Calu3 (cell line): ENCODE results near the gene CIDEB. TPM values are rescaled to one million over a fixed set of nuclear protein-coding genes. Genes with fewer than 3 reads are reported as not detected.

ENCODE experiments used
- BruUV-seq: library from RNA; stranded (reverse); fragments of 400-500 nt; replicated peaks from 2 replicates; lab custom pipeline; 2021; lab: Mats Ljungman, UMichigan
- CTCF ChIA-PET: fragments of 300-600 bp; sonication (Branson Sonifier 250); formaldehyde crosslinking; loops from one replicate; lab custom pipeline; 2022; ENCODE audit warnings: antibody characterized with exemption; lab: Charles Lee
- DNase-seq: peaks from one replicate; pipeline ENCODE4 v3.0.0; 2022
- H3K27ac Mint-ChIP-seq: one replicate; pipeline ENCODE4 v1.8.0; 2022; ENCODE audit warnings: mixed read lengths; ENCODE audit not compliant: unreplicated experiment
- H3K27me3 Mint-ChIP-seq: one replicate; pipeline ENCODE4 v1.8.0; 2022; ENCODE audit warnings: mixed read lengths; ENCODE audit not compliant: unreplicated experiment
- H3K36me3 Mint-ChIP-seq: one replicate; pipeline ENCODE4 v1.8.0; 2022; ENCODE audit warnings: mild to moderate bottlenecking, moderate library complexity, mixed read lengths; ENCODE audit not compliant: insufficient read depth, unreplicated experiment
- H3K4me1 Mint-ChIP-seq: one replicate; pipeline ENCODE4 v1.8.0; 2022; ENCODE audit warnings: mild to moderate bottlenecking, low read depth, mixed read lengths; ENCODE audit not compliant: unreplicated experiment
- H3K4me3 Mint-ChIP-seq: one replicate; pipeline ENCODE4 v1.8.0; 2022; ENCODE audit warnings: mild to moderate bottlenecking, low read depth, moderate library complexity, mixed read lengths; ENCODE audit not compliant: unreplicated experiment
- H3K9me3 Mint-ChIP-seq: one replicate; pipeline ENCODE4 v1.8.0; 2022; ENCODE audit warnings: low read depth, mixed read lengths; ENCODE audit not compliant: unreplicated experiment
- CTCF ChIP-seq: fragments of 200-600 bp; IDR thresholded peaks from one replicate; pipeline ENCODE4 v1.8.0; 2022; ENCODE audit warnings: antibody characterized with exemption; ENCODE audit not compliant: unreplicated experiment
- intact Hi-C: fragments of 100-400 bp; cut with micrococcal nuclease; formaldehyde crosslinking; loops from one replicate; pipeline ENCODE4 v1.10.0; 2022; ENCODE audit not compliant: unreplicated experiment
- total RNA-seq: library from RNA; stranded (reverse); gene quantifications from 2 replicates; pipeline ENCODE4 v1.2.3, GENCODE V29; 2022

The CIDEB gene
- total RNA-seq, 1 experiment from 2014 or later, result not detected

- TF ChIP-seq CTCF, result no peak
These were observed 47.6 kb downstream of the CIDEB start for GRCh38 chr14:24260026-24260779.

GRCh38 chr14:24259282-24260025 lies 48.3 kb downstream of the CIDEB start:
- DNase-seq, result peak; percentile 37
- Mint-ChIP-seq H3K9me3 (no peaks in the 10 kb centered on the region), H3K4me3 (no peak overlapping the region), H3K36me3 (no peaks in the 10 kb centered on the region), H3K27me3 (no peaks in the 10 kb centered on the region), H3K27ac (no peak overlapping the region), H3K4me1 (no peaks in the 10 kb centered on the region)
- CTCF ChIA-PET, result no interaction called here
- BruUV-seq, result no TSS peak
- intact Hi-C loops, result no loop called here
- no peak for TF ChIP-seq CTCF

More at GRCh38 chr14:24260026-24260779, 47.6 kb downstream of the CIDEB start:
- CTCF ChIA-PET, result no interaction called here
- Mint-ChIP-seq H3K36me3 (no peaks in the 10 kb centered on the region), H3K4me3 (no peak overlapping the region), H3K27me3 (no peaks in the 10 kb centered on the region), H3K4me1 (no peaks in the 10 kb centered on the region), H3K9me3 (no peaks in the 10 kb centered on the region), H3K27ac (no peak overlapping the region)
- intact Hi-C loops, result no loop called here
- BruUV-seq, result no TSS peak
- no peak for DNase-seq

GRCh38 chr14:24258548-24259265 lies 49.1 kb downstream of the CIDEB start:
- no peaks in the 10 kb centered on the region for H3K27me3 Mint-ChIP-seq
- H3K27ac Mint-ChIP-seq, result no peak overlapping the region
- no peak for DNase-seq
- H3K36me3 Mint-ChIP-seq, result no peaks in the 10 kb centered on the region
- no peaks in the 10 kb centered on the region for H3K9me3 Mint-ChIP-seq
- BruUV-seq, result no TSS peak
- intact Hi-C loops, result no loop called here
- no peaks in the 10 kb centered on the region for H3K4me1 Mint-ChIP-seq
- H3K4me3 Mint-ChIP-seq, result no peak overlapping the region
- no peak for TF ChIP-seq CTCF
- CTCF ChIA-PET, result no interaction called here

- no peak for DNase-seq
- H3K36me3 Mint-ChIP-seq, result no peaks in the 10 kb centered on the region
- no peak for TF ChIP-seq CTCF
- intact Hi-C loops, result no loop called here
- H3K27ac Mint-ChIP-seq, result no peak overlapping the region
- no peak overlapping the region for H3K4me3 Mint-ChIP-seq
- no peaks in the 10 kb centered on the region for H3K4me1 Mint-ChIP-seq
- CTCF ChIA-PET, result no interaction called here
- no peaks in the 10 kb centered on the region for H3K27me3 Mint-ChIP-seq
- H3K9me3 Mint-ChIP-seq, result no peaks in the 10 kb centered on the region
- BruUV-seq, result no TSS peak
These were observed 49.7 kb downstream of the CIDEB start for GRCh38 chr14:24258119-24258518.
